Body of pancreas (tissue), 4 donors: Measurements from ENCODE around the gene BLZF1.

Experiments used
- POLR2A ChIP-seq, 3 donors: fragments of 450-650 bp; IDR thresholded peaks; one replicate each; pipeline ENCODE4 v1.6.1; 2016; ENCODE audit warnings: antibody characterized with exemption in 3 of 3, mild to moderate bottlenecking in 2 of 3
- TF ChIP-seq, protein P1 (sequence below), 7 experiments: fragments of 450-650 bp in 4 of 7; fragments of 200-600 bp in 3 of 7; sonication (generic) in 3 of 7; IDR thresholded peaks; one replicate each; pipeline ENCODE4 v1.5.1; 2016 to 2019; ENCODE audit warnings: antibody characterized with exemption in 7 of 7

DNA sequence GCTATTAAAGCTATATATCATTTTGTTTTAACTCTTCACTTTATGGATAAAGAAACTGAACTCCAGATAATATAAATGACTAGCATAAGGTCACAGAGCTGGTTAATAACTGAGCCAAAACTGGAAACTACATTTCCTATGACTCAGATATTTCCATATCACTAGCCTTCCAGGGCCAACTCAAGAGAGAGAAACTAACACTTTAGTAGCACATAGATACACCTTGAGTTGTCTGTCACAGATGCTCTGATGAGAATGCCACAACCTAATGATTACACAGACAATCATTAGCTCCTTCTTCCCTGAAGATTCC lies 41.1 kb upstream of the BLZF1 start:
- TF ChIP-seq, protein P1, sequence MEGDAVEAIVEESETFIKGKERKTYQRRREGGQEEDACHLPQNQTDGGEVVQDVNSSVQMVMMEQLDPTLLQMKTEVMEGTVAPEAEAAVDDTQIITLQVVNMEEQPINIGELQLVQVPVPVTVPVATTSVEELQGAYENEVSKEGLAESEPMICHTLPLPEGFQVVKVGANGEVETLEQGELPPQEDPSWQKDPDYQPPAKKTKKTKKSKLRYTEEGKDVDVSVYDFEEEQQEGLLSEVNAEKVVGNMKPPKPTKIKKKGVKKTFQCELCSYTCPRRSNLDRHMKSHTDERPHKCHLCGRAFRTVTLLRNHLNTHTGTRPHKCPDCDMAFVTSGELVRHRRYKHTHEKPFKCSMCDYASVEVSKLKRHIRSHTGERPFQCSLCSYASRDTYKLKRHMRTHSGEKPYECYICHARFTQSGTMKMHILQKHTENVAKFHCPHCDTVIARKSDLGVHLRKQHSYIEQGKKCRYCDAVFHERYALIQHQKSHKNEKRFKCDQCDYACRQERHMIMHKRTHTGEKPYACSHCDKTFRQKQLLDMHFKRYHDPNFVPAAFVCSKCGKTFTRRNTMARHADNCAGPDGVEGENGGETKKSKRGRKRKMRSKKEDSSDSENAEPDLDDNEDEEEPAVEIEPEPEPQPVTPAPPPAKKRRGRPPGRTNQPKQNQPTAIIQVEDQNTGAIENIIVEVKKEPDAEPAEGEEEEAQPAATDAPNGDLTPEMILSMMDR (IDR thresholded peaks at IDR 0.05) = no peak
- TF ChIP-seq POLR2A (IDR thresholded peaks at IDR 0.05) = no peak
